OCI-LY1 (cell line): ENCODE measurements around the gene TASL.

Source experiments
- H2AFZ ChIP-seq: fragments of 200-600 bp; sonication (generic), shearing (Covaris generic); 2 replicates; pipeline ENCODE4 v1.6.0; 2014; ENCODE audit warnings: antibody characterized with exemption, mild to moderate bottlenecking, low read length
- H3F3A ChIP-seq: fragments of 200-600 bp; sonication (generic), shearing (Covaris generic); 2 replicates; pipeline ENCODE4 v1.6.0; 2014; ENCODE audit warnings: mild to moderate bottlenecking, antibody characterized with exemption, low read length, moderate library complexity; ENCODE audit not compliant: insufficient read depth
- H3K27ac ChIP-seq: fragments of 200-600 bp; sonication (generic); 2 replicates; pipeline ENCODE4 v1.5.1; 2014; ENCODE audit warnings: low read length, mixed run types, mild to moderate bottlenecking, low read depth; ENCODE audit not compliant: poor library complexity, severe bottlenecking
- H3K27me3 ChIP-seq: fragments of 200-600 bp; sonication (generic); 2 replicates; pipeline ENCODE4 v1.6.0; 2014; ENCODE audit warnings: antibody characterized with exemption, mild to moderate bottlenecking, low read length, moderate library complexity; ENCODE audit not compliant: insufficient read depth
- H3K36me3 ChIP-seq: fragments of 200-600 bp; sonication (generic); 2 replicates; pipeline ENCODE4 v1.6.1; 2014; ENCODE audit warnings: mild to moderate bottlenecking, antibody characterized with exemption, low read length, moderate library complexity, mixed read lengths; ENCODE audit not compliant: insufficient read depth
- H3K4me1 ChIP-seq: fragments of 200-600 bp; sonication (generic); 2 replicates; pipeline ENCODE4 v1.5.1; 2014; ENCODE audit warnings: mild to moderate bottlenecking, low read length, moderate library complexity; ENCODE audit not compliant: insufficient read depth, severe bottlenecking
- H3K4me2 ChIP-seq: fragments of 200-600 bp; sonication (generic), shearing (Covaris generic); 2 replicates; pipeline ENCODE4 v1.6.1; 2014; ENCODE audit warnings: low read length
- H3K4me3 ChIP-seq: fragments of 200-600 bp; sonication (generic); 2 replicates; pipeline ENCODE4 v1.5.1; 2014; ENCODE audit warnings: low read length, low read depth, mild to moderate bottlenecking, mixed read lengths; ENCODE audit not compliant: poor library complexity, severe bottlenecking
- H3K79me2 ChIP-seq: fragments of 200-600 bp; shearing (Covaris generic); 2 replicates; pipeline ENCODE4 v1.6.1; 2016; ENCODE audit warnings: mixed run types, low read length, mixed read lengths; ENCODE audit not compliant: insufficient read depth
- H3K9ac ChIP-seq: fragments of 200-600 bp; sonication (generic), shearing (Covaris generic); 2 replicates; pipeline ENCODE4 v1.6.1; 2014; ENCODE audit warnings: mild to moderate bottlenecking, low read length, mixed read lengths
- H3K9me2 ChIP-seq: fragments of 200-600 bp; sonication (generic), shearing (Covaris generic); 2 replicates; pipeline ENCODE4 v1.6.1; 2014; ENCODE audit warnings: low read depth, mild to moderate bottlenecking, low read length, mixed read lengths
- H3K9me3 ChIP-seq: fragments of 200-600 bp; shearing (Covaris generic); 2 replicates; pipeline ENCODE4 v1.6.1; 2014; ENCODE audit warnings: low read length, mixed read lengths
- H4K20me1 ChIP-seq: fragments of 200-600 bp; sonication (generic), shearing (Covaris generic); 2 replicates; pipeline ENCODE4 v1.6.0; 2016; ENCODE audit warnings: mild to moderate bottlenecking, low read length; ENCODE audit not compliant: insufficient read depth
- CTCF ChIP-seq: fragments of 200-600 bp; sonication (generic), shearing (Covaris generic); IDR thresholded peaks from 2 replicates; pipeline ENCODE4 v1.5.1; 2017; ENCODE audit warnings: mild to moderate bottlenecking, antibody characterized with exemption, low read length, moderate library complexity, mixed read lengths
- EZH2 ChIP-seq: fragments of 200-600 bp; sonication (generic), shearing (Covaris generic); IDR thresholded peaks from 2 replicates; pipeline ENCODE4 v1.8.0; 2017; ENCODE audit warnings: borderline replicate concordance, mixed run types, mild to moderate bottlenecking, antibody characterized with exemption, low read length, moderate library complexity, mixed read lengths

The TASL gene

DNA sequence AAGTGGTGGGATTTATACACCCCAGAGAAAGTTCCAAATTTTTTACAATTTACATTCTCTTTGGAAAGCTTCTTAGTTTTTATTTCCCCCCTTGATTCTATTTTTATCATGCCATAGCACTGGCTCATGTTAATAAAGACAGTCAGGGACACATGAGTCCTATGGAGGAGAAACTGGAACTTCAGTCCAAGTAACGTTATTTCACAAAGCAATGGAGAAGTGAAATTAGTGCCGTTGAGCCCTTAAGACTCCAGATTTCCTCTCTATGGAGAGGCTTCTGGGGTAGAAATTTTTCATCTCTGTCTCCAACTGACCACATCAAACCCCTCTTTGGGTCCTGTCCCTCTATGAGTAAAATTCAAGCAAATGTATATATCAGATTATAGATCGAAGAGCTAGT, 12.8 kb upstream of the TASL start:
- H2AFZ ChIP-seq = no peak overlapping the region
- no peaks in the 10 kb centered on the region for H3F3A ChIP-seq
- H3K27me3 ChIP-seq = no peaks in the 10 kb centered on the region
- no peaks in the 10 kb centered on the region for H3K9me3 ChIP-seq
- H3K4me1 ChIP-seq = peaks cover 39% of the 10 kb centered on the region
- H3K36me3 ChIP-seq = no peaks in the 10 kb centered on the region
- TF ChIP-seq CTCF (no peak), EZH2 (no peak)
- no peak overlapping the region for H3K4me2 ChIP-seq
- no peaks in the 10 kb centered on the region for H3K9me2 ChIP-seq
- no peak overlapping the region for H3K27ac ChIP-seq
- no peak overlapping the region for H3K9ac ChIP-seq
- no peaks in the 10 kb centered on the region for H3K79me2 ChIP-seq
- no peak overlapping the region for H3K4me3 ChIP-seq
- no peaks in the 10 kb centered on the region for H4K20me1 ChIP-seq

GRCh38 chrX:30589146-30589888, 11.8 kb upstream of the TASL start:
- no peaks in the 10 kb centered on the region for H3K27me3 ChIP-seq
- no peaks in the 10 kb centered on the region for H3K36me3 ChIP-seq
- no peak overlapping the region for H2AFZ ChIP-seq
- no peak overlapping the region for H3K27ac ChIP-seq
- no peak overlapping the region for H3K4me3 ChIP-seq
- no peaks in the 10 kb centered on the region for H4K20me1 ChIP-seq
- TF ChIP-seq EZH2 (no peak), CTCF (no peak)
- peaks cover 39% of the 10 kb centered on the region for H3K4me1 ChIP-seq
- H3K79me2 ChIP-seq = no peaks in the 10 kb centered on the region
- H3K9me2 ChIP-seq = no peaks in the 10 kb centered on the region
- H3K9me3 ChIP-seq = no peaks in the 10 kb centered on the region
- no peak overlapping the region for H3K9ac ChIP-seq
- no peaks in the 10 kb centered on the region for H3F3A ChIP-seq
- no peak overlapping the region for H3K4me2 ChIP-seq

GRCh38 chrX:30586516-30586915, 8.9 kb upstream of the TASL start:
- no peak overlapping the region for H3K4me3 ChIP-seq
- H3K27me3 ChIP-seq = no peaks in the 10 kb centered on the region
- H3K4me1 ChIP-seq = peaks cover 24% of the 10 kb centered on the region
- no peaks in the 10 kb centered on the region for H4K20me1 ChIP-seq
- no peak overlapping the region for H3K27ac ChIP-seq
- H3K9me2 ChIP-seq = no peaks in the 10 kb centered on the region
- H3K4me2 ChIP-seq = no peak overlapping the region
- H3F3A ChIP-seq = no peaks in the 10 kb centered on the region
- no peaks in the 10 kb centered on the region for H3K36me3 ChIP-seq
- TF ChIP-seq EZH2 (no peak), CTCF (no peak)
- no peaks in the 10 kb centered on the region for H3K9me3 ChIP-seq
- no peak overlapping the region for H3K9ac ChIP-seq
- no peaks in the 10 kb centered on the region for H3K79me2 ChIP-seq
- H2AFZ ChIP-seq = no peak overlapping the region
